Amniotic stem cell (primary cell): Measurements from ENCODE around the gene CMTM7.
"Not testable (repeated sequence)": the region's sequence is repeated elsewhere in the genome, so short reads cannot be mapped to it uniquely, and the experiment has no call there.

Source experiments
- DNase-seq: peaks from one replicate; lab custom pipeline; 2025; lab: John Stamatoyannopoulos, UW

CMTM7 gene

GRCh38 chr3:32383136-32383711 lies 8.4 kb upstream of the CMTM7 start:
- no peak for DNase-seq

GRCh38 chr3:32384938-32385337 lies 6.7 kb upstream of the CMTM7 start:
- no peak for DNase-seq

GRCh38 chr3:32387512-32387911 lies 4.1 kb upstream of the CMTM7 start:
- no peak for DNase-seq

GRCh38 chr3:32389577-32389976 lies 2.1 kb upstream of the CMTM7 start:
- not testable (repeated sequence) for DNase-seq

GRCh38 chr3:32392536-32393302 lies 1.1 kb downstream of the CMTM7 start:
- peak; percentile 48 for DNase-seq

GRCh38 chr3:32395496-32395895 lies 3.8 kb downstream of the CMTM7 start:
- no peak for DNase-seq

- DNase-seq, result no peak
Observed at GRCh38 chr3:32397941-32398340, 6.3 kb downstream of the CMTM7 start.

GRCh38 chr3:32398531-32398930 lies 6.9 kb downstream of the CMTM7 start:
- no peak for DNase-seq

- peak; percentile 21 for DNase-seq
Observed at GRCh38 chr3:32399030-32399620, 7.5 kb downstream of the CMTM7 start.

GRCh38 chr3:32401126-32401525 lies 9.5 kb downstream of the CMTM7 start:
- no peak for DNase-seq

GRCh38 chr3:32401556-32402081 lies 10.0 kb downstream of the CMTM7 start:
- DNase-seq, result peak; percentile 41

- no peak for DNase-seq
Observed at GRCh38 chr3:32403663-32404062, 12.0 kb downstream of the CMTM7 start.

- DNase-seq, result no peak
Observed at GRCh38 chr3:32404714-32405113, 13.1 kb downstream of the CMTM7 start.

GRCh38 chr3:32405155-32405554 lies 13.5 kb downstream of the CMTM7 start:
- DNase-seq, result no peak

- DNase-seq, result no peak
Observed at GRCh38 chr3:32405711-32406323, 14.2 kb downstream of the CMTM7 start.

GRCh38 chr3:32406486-32407408 lies 15.1 kb downstream of the CMTM7 start:
- no peak for DNase-seq

GRCh38 chr3:32410367-32411246 lies 19.0 kb downstream of the CMTM7 start:
- DNase-seq, result no peak

- no peak for DNase-seq
Observed at GRCh38 chr3:32411442-32411841, 19.8 kb downstream of the CMTM7 start.

- DNase-seq, result no peak
Observed at GRCh38 chr3:32412887-32413286, 21.2 kb downstream of the CMTM7 start.

GRCh38 chr3:32413845-32414521 lies 22.3 kb downstream of the CMTM7 start:
- no peak for DNase-seq
